Lung (tissue), 12 donors: ENCODE data around the gene MAP2. TPM values are rescaled to one million over a fixed set of nuclear protein-coding genes. Genes with fewer than 3 reads are reported as not detected.

Experiments used
- ATAC-seq: fragments of 200-7000 bp; cut with Tn5 transposase; one replicate; pipeline ENCODE4 v1.9.1; 2020; ENCODE audit warnings: moderate number of reproducible peaks; ENCODE audit not compliant: insufficient read depth, low FRiP score
- DNase-seq, 3 donors: peaks; one replicate each; pipeline ENCODE4 v3.0.0-alpha.2; 2013 to 2017
- H3K27ac ChIP-seq, 2 donors: one replicate each; pipeline ENCODE4 v1.5.1; 2013; ENCODE audit warnings: mild to moderate bottlenecking in 2 of 2, moderate library complexity in 2 of 2, control low read depth in 1 of 2, inconsistent platforms in 1 of 2, low read depth in 1 of 2, low read length in 1 of 2
- H3K27me3 ChIP-seq, 3 donors: one replicate each; pipeline ENCODE4 v1.5.1; 2013; ENCODE audit warnings: low read length in 2 of 3; ENCODE audit not compliant: control insufficient read depth in 3 of 3, insufficient read depth in 3 of 3
- H3K36me3 ChIP-seq, 4 donors: one replicate each; pipeline ENCODE4 v1.5.1; 2013; ENCODE audit warnings: low read length in 4 of 4, mild to moderate bottlenecking in 1 of 4, moderate library complexity in 1 of 4; ENCODE audit not compliant: control insufficient read depth in 4 of 4, insufficient read depth in 4 of 4
- H3K4me1 ChIP-seq, 5 donors: one replicate each; pipeline ENCODE4 v1.5.1; 2013; ENCODE audit warnings: low read length in 5 of 5, mild to moderate bottlenecking in 2 of 5, moderate library complexity in 1 of 5; ENCODE audit not compliant: control insufficient read depth in 5 of 5, insufficient read depth in 5 of 5
- H3K4me3 ChIP-seq: one replicate; pipeline ENCODE4 v1.5.1; 2013; ENCODE audit warnings: mild to moderate bottlenecking, control low read depth, moderate library complexity
- H3K9ac ChIP-seq, 2 donors: one replicate each; pipeline ENCODE4 v1.5.1; 2013; ENCODE audit warnings: low read length in 2 of 2, control low read depth in 1 of 2; ENCODE audit not compliant: insufficient read depth in 1 of 2
- H3K9me3 ChIP-seq, 4 donors: one replicate each; pipeline ENCODE4 v1.5.1; 2013; ENCODE audit warnings: low read length in 3 of 4, mild to moderate bottlenecking in 1 of 4, moderate library complexity in 1 of 4; ENCODE audit not compliant: control insufficient read depth in 4 of 4, insufficient read depth in 3 of 4
- CTCF ChIP-seq: IDR thresholded peaks from 2 replicates; pipeline ENCODE4 v1.5.1; 2012; ENCODE audit warnings: mild to moderate bottlenecking; ENCODE audit errors: control extremely low read depth, extremely low read depth
- WGBS, 2 donors: extraction: QIAGEN DNeasy Blood & Tissue Kit; methylation state at CpG; one replicate each; pipeline ENCODE4 v1.1.7; 2013; 5-methylcytosine and 5-hydroxymethylcytosine counted together
- polyA plus RNA-seq, 2 donors: library from polyadenylated mRNA; stranded (reverse); fragments of 200-250 nt; gene quantifications; one replicate each; pipeline ENCODE4 v1.2.1, GENCODE V29; 2013
- total RNA-seq, 2 donors: library from RNA; depleted of rRNA in 1 of 2; stranded (reverse); fragments of >200 nt in 1 of 2; gene quantifications; one replicate each; pipeline ENCODE4 v1.2.1, GENCODE V29; 2014 to 2021
- donor health status: control.
- donor health status: control.
- donor health status: Bipolar disorder and iron deficiency.
- donor health status: healthy.
- donor health status: DM: yes; HTN: yes; CAD: no.

Gene MAP2
- total and polyA plus RNA-seq, 4 donors, result 6.5 to 18.7 (median 9.6) TPM

- Histone ChIP-seq H3K9ac (no peak overlapping the region), H3K36me3 (no peaks in the 10 kb centered on the region), H3K4me3 (no peak overlapping the region), H3K27me3 (no peaks in the 10 kb centered on the region), H3K27ac (no peak overlapping the region), H3K4me1 (no peaks in the 10 kb centered on the region), H3K9me3 (no peaks in the 10 kb centered on the region)
- TF ChIP-seq CTCF, result no peak
- ATAC-seq, result no peak
- DNase-seq, result no peak
- 78 to 88% methylated on average over 3 of the region's 3 CpGs for WGBS, 2 donors
These were observed 213.4 kb downstream of the MAP2 start for GRCh38 chr2:209637293-209637692.

- H3K9me3 ChIP-seq, result no peaks in the 10 kb centered on the region
- H3K4me1 ChIP-seq, result no peaks in the 10 kb centered on the region
- no peaks in the 10 kb centered on the region for H3K36me3 ChIP-seq
- 85 to 88% methylated on average over 2 of the region's 2 CpGs for WGBS, 2 donors
- H3K27me3 ChIP-seq, result no peaks in the 10 kb centered on the region
- DNase-seq (no peak), ATAC-seq (no peak)
- TF ChIP-seq CTCF, result no peak
- H3K4me3 ChIP-seq, result no peak overlapping the region
- H3K9ac ChIP-seq, result no peak overlapping the region
- no peak overlapping the region for H3K27ac ChIP-seq
These were observed 214.5 kb downstream of the MAP2 start for GRCh38 chr2:209638346-209638745.

GRCh38 chr2:209640358-209640757, 216.5 kb downstream of the MAP2 start:
- no peak for TF ChIP-seq CTCF
- WGBS, 2 donors, result 62 to 76% methylated on average over 2 of the region's 2 CpGs
- Histone ChIP-seq H3K4me3 (no peak overlapping the region), H3K9ac (no peak overlapping the region), H3K9me3 (no peaks in the 10 kb centered on the region), H3K27me3 (no peaks in the 10 kb centered on the region), H3K36me3 (no peaks in the 10 kb centered on the region), H3K4me1 (no peaks in the 10 kb centered on the region), H3K27ac (no peak overlapping the region)
- DNase-seq, result no peak
- ATAC-seq, result no peak

- ATAC-seq (no peak), DNase-seq (no peak)
- no peaks in the 10 kb centered on the region for H3K27me3 ChIP-seq
- no peaks in the 10 kb centered on the region for H3K9me3 ChIP-seq
- no peak for TF ChIP-seq CTCF
- no peak overlapping the region for H3K27ac ChIP-seq
- no peak overlapping the region for H3K9ac ChIP-seq
- no peaks in the 10 kb centered on the region for H3K36me3 ChIP-seq
- H3K4me3 ChIP-seq, result no peak overlapping the region
- 89 to 93% methylated on average over 3 of the region's 3 CpGs for WGBS, 2 donors
- H3K4me1 ChIP-seq, result no peaks in the 10 kb centered on the region
These were observed 218.4 kb downstream of the MAP2 start for GRCh38 chr2:209642146-209642820.
